Hepatocyte (in vitro differentiated cells): ENCODE results near the gene CHCHD6. TPM values are rescaled to one million over a fixed set of nuclear protein-coding genes. Genes with fewer than 3 reads are reported as not detected.

Experiments
- DNase-seq: peaks from one replicate; pipeline ENCODE4 v3.0.0-alpha.2; 2016; ENCODE audit warnings: low spot score
- H2AFZ ChIP-seq: fragments of 200-600 bp; sonication (generic); 2 replicates; pipeline ENCODE4 v1.6.0; 2016; ENCODE audit warnings: antibody characterized with exemption, mild to moderate bottlenecking
- H3K27ac ChIP-seq: fragments of 200-600 bp; sonication (generic); 2 replicates; pipeline ENCODE4 v1.5.1; 2016; ENCODE audit warnings: mild to moderate bottlenecking
- H3K27me3 ChIP-seq: fragments of 200-600 bp; sonication (generic); 2 replicates; pipeline ENCODE4 v1.6.1; 2016
- H3K36me3 ChIP-seq: fragments of 200-600 bp; sonication (generic); replicated peaks from 2 replicates; pipeline ENCODE4 v1.5.1; 2016; ENCODE audit warnings: low read depth; ENCODE audit not compliant: insufficient read depth
- H3K4me1 ChIP-seq: fragments of 200-600 bp; sonication (generic); 2 replicates; pipeline ENCODE4 v1.5.1; 2016; ENCODE audit warnings: mild to moderate bottlenecking, moderate library complexity; ENCODE audit not compliant: insufficient read depth
- H3K4me2 ChIP-seq: fragments of 200-600 bp; sonication (generic); 2 replicates; pipeline ENCODE4 v1.6.0; 2016
- H3K4me3 ChIP-seq: fragments of 200-600 bp; sonication (generic); 2 replicates; pipeline ENCODE4 v1.5.1; 2016; ENCODE audit warnings: mild to moderate bottlenecking
- H3K79me2 ChIP-seq: fragments of 200-600 bp; sonication (generic); 2 replicates; pipeline ENCODE4 v1.6.0; 2017; ENCODE audit warnings: mild to moderate bottlenecking
- H3K9me2 ChIP-seq: fragments of 200-600 bp; sonication (generic); replicated peaks from 2 replicates; pipeline ENCODE4 v1.6.0; 2017; ENCODE audit warnings: mild to moderate bottlenecking; ENCODE audit not compliant: insufficient read depth
- H3K9me3 ChIP-seq: fragments of 200-600 bp; sonication (generic); 2 replicates; pipeline ENCODE4 v1.5.1; 2016; ENCODE audit warnings: low read depth, mild to moderate bottlenecking
- H4K20me1 ChIP-seq: fragments of 200-600 bp; sonication (generic); 2 replicates; pipeline ENCODE4 v1.6.0; 2016; ENCODE audit warnings: mild to moderate bottlenecking; ENCODE audit not compliant: insufficient read depth, poor library complexity, severe bottlenecking
- EZH2 ChIP-seq: fragments of 200-600 bp; sonication (generic); IDR thresholded peaks from 2 replicates; pipeline ENCODE4 v1.6.1; 2016; ENCODE audit warnings: antibody characterized with exemption, mild to moderate bottlenecking, borderline replicate concordance
- EZH2phosphoT487 ChIP-seq: fragments of 200-600 bp; sonication (generic); IDR thresholded peaks from one replicate; pipeline ENCODE4 v1.6.1; 2018; ENCODE audit warnings: antibody characterized with exemption, mild to moderate bottlenecking, low read depth, moderate library complexity; ENCODE audit not compliant: unreplicated experiment, severe bottlenecking
- WGBS: methylation state at CpG from one replicate; pipeline ENCODE4 v1.1.6; 2016; ENCODE audit warnings: low lambda C conversion rate; ENCODE audit errors: missing lambda C conversion rate; 5-methylcytosine and 5-hydroxymethylcytosine counted together
- polyA plus RNA-seq: library from polyadenylated mRNA; unstranded; fragments of >200 nt; fragmentation: Nextera tagmentation; extraction: Ambion mirVana; gene quantifications from 2 replicates; pipeline ENCODE4 v1.2.1, GENCODE V29; 2016
- total RNA-seq: library from RNA; depleted of rRNA; stranded (reverse); fragments of >200 nt; gene quantifications from 2 replicates; pipeline ENCODE4 v1.2.3, GENCODE V29; 2014
- TF ChIP-seq, protein P1 (sequence below): fragments of 200-600 bp; sonication (generic); IDR thresholded peaks from 2 replicates; pipeline ENCODE4 v1.5.1; 2016; ENCODE audit warnings: antibody characterized with exemption, mild to moderate bottlenecking; ENCODE audit not compliant: poor library complexity

CHCHD6 gene
- total and polyA plus RNA-seq, 2 experiments from 2014 or later = 13.8 to 19.7 TPM

DNA sequence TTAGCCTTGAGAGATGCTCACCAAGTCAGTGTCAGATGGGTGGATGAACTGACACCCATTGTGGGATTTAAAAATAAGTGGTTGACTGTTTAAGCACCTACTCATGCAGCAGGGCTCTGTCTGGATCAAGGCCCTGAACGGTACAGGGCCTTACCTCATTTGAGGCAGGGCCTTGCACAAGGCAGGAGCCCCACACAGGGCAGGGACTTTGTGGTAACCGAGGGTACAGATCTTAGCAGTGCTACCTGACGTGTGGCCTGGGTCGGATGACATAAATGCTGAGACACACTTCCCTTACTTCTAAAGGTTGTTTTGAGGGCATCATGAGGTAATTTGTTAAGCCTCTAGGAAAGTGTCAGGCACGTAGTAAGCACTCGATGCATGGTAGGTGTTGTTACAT is 219.4 kb downstream of the CHCHD6 start:
- H3K27me3 ChIP-seq = no peaks in the 10 kb centered on the region
- no peak overlapping the region for H3K27ac ChIP-seq
- H3K4me1 ChIP-seq = peaks cover 6% of the 10 kb centered on the region
- no peaks in the 10 kb centered on the region for H3K9me3 ChIP-seq
- no peaks in the 10 kb centered on the region for H3K9me2 ChIP-seq
- H2AFZ ChIP-seq = no peak overlapping the region
- TF ChIP-seq EZH2phosphoT487 (no peak), EZH2 (no peak)
- TF ChIP-seq, protein P1, sequence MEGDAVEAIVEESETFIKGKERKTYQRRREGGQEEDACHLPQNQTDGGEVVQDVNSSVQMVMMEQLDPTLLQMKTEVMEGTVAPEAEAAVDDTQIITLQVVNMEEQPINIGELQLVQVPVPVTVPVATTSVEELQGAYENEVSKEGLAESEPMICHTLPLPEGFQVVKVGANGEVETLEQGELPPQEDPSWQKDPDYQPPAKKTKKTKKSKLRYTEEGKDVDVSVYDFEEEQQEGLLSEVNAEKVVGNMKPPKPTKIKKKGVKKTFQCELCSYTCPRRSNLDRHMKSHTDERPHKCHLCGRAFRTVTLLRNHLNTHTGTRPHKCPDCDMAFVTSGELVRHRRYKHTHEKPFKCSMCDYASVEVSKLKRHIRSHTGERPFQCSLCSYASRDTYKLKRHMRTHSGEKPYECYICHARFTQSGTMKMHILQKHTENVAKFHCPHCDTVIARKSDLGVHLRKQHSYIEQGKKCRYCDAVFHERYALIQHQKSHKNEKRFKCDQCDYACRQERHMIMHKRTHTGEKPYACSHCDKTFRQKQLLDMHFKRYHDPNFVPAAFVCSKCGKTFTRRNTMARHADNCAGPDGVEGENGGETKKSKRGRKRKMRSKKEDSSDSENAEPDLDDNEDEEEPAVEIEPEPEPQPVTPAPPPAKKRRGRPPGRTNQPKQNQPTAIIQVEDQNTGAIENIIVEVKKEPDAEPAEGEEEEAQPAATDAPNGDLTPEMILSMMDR = no peak
- H4K20me1 ChIP-seq = no peaks in the 10 kb centered on the region
- H3K36me3 ChIP-seq = no peaks in the 10 kb centered on the region
- WGBS = 88% methylated on average over 6 of the region's 6 CpGs
- no peak for DNase-seq
- no peak overlapping the region for H3K4me2 ChIP-seq
- no peak overlapping the region for H3K4me3 ChIP-seq
- no peaks in the 10 kb centered on the region for H3K79me2 ChIP-seq

- Histone ChIP-seq H3K79me2 (no peaks in the 10 kb centered on the region), H4K20me1 (no peaks in the 10 kb centered on the region), H3K27me3 (no peaks in the 10 kb centered on the region), H3K4me1 (peaks cover 6% of the 10 kb centered on the region), H3K27ac (no peak overlapping the region), H2AFZ (no peak overlapping the region), H3K4me3 (no peak overlapping the region), H3K9me3 (no peaks in the 10 kb centered on the region), H3K4me2 (no peak overlapping the region), H3K9me2 (no peaks in the 10 kb centered on the region), H3K36me3 (no peaks in the 10 kb centered on the region)
- 95% methylated on average over 7 of the region's 7 CpGs for WGBS
- TF ChIP-seq, protein P1 = no peak
- TF ChIP-seq EZH2 (no peak), EZH2phosphoT487 (no peak)
- no peak for DNase-seq
Observed at GRCh38 chr3:126923895-126924294, 219.9 kb downstream of the CHCHD6 start.

DNA sequence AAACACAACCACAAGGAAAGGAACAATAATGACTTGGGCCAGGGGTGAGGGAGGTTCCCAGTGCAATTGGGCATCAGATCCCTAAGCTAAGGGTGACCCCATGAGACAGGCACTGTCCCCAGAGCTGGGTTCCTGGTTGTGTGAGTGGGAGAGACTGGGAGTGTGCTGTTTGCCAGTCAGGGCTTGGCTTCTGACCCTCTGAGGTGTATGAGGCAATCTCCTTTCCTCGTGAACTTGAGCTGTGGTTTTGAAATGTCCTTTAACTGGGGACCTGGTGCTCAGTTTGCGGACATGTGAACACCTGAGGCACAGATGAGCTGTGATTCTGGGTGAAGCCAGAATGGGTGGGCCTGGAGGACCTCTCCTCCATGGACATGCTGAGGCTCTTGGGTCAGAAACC is 220.4 kb downstream of the CHCHD6 start:
- H3K36me3 ChIP-seq = no peaks in the 10 kb centered on the region
- H3K27me3 ChIP-seq = no peaks in the 10 kb centered on the region
- H2AFZ ChIP-seq = no peak overlapping the region
- no peak overlapping the region for H3K4me2 ChIP-seq
- no peak overlapping the region for H3K4me3 ChIP-seq
- no peaks in the 10 kb centered on the region for H3K79me2 ChIP-seq
- H4K20me1 ChIP-seq = no peaks in the 10 kb centered on the region
- peaks cover 6% of the 10 kb centered on the region for H3K4me1 ChIP-seq
- TF ChIP-seq, protein P1 = no peak
- TF ChIP-seq EZH2phosphoT487 = no peak
- no peak for TF ChIP-seq EZH2
- no peaks in the 10 kb centered on the region for H3K9me2 ChIP-seq
- no peak for DNase-seq
- WGBS = 89% methylated on average over 2 of the region's 2 CpGs
- H3K27ac ChIP-seq = no peak overlapping the region
- no peaks in the 10 kb centered on the region for H3K9me3 ChIP-seq
